OCI-LY3 (cell line): ENCODE measurements around the gene GDF3.
"Not testable (repeated sequence)": the region's sequence is repeated elsewhere in the genome, so short reads cannot be mapped to it uniquely, and the experiment has no call there.

ENCODE experiments used
- EZH2phosphoT487 ChIP-seq: fragments of 200-600 bp; shearing (Covaris generic); IDR thresholded peaks from 2 replicates; pipeline ENCODE4 v1.6.1; 2018; ENCODE audit warnings: antibody characterized with exemption, mixed run types, low read depth
- TF ChIP-seq, protein P1 (sequence below): fragments of 200-600, 300-600 bp; sonication (generic); IDR thresholded peaks from 2 replicates; pipeline ENCODE4 v1.5.1; 2014; ENCODE audit warnings: antibody characterized with exemption, low read length, low read depth

DNA sequence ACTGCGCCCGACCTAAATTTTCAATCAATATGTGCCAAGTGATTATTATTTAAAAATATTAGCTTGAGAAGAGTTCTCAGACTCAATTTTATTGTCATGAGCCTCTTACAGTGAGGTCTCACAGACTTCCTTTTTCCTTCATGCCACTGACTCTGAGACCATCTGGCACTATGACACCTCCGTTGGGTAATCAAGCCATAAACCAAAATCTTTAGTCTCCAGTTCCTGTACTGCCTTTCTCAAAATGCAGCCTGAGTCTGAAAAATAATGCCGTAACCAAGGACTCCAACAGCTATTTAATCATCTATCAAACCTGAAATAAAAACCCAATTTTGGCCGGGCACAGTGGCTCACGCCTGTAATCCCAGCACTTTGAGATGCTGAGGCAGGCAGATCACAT is 20.1 kb downstream of the GDF3 start:
- TF ChIP-seq, protein P1, sequence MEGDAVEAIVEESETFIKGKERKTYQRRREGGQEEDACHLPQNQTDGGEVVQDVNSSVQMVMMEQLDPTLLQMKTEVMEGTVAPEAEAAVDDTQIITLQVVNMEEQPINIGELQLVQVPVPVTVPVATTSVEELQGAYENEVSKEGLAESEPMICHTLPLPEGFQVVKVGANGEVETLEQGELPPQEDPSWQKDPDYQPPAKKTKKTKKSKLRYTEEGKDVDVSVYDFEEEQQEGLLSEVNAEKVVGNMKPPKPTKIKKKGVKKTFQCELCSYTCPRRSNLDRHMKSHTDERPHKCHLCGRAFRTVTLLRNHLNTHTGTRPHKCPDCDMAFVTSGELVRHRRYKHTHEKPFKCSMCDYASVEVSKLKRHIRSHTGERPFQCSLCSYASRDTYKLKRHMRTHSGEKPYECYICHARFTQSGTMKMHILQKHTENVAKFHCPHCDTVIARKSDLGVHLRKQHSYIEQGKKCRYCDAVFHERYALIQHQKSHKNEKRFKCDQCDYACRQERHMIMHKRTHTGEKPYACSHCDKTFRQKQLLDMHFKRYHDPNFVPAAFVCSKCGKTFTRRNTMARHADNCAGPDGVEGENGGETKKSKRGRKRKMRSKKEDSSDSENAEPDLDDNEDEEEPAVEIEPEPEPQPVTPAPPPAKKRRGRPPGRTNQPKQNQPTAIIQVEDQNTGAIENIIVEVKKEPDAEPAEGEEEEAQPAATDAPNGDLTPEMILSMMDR, result not testable (repeated sequence)
- TF ChIP-seq EZH2phosphoT487, result not testable (repeated sequence)
